GM18502 (cell line): ENCODE measurements around the gene CCDC24.
A peak's percentile ranks its signal among the peaks of the same experiment; 100 is the strongest.

Experiments
- ATAC-seq: cut with Tn5 transposase; IDR thresholded peaks from one replicate; pipeline ENCODE4 v1.9.1; 2021; ENCODE audit warnings: mild to moderate bottlenecking; ENCODE audit not compliant: unreplicated experiment, poor library complexity

The CCDC24 gene

DNA sequence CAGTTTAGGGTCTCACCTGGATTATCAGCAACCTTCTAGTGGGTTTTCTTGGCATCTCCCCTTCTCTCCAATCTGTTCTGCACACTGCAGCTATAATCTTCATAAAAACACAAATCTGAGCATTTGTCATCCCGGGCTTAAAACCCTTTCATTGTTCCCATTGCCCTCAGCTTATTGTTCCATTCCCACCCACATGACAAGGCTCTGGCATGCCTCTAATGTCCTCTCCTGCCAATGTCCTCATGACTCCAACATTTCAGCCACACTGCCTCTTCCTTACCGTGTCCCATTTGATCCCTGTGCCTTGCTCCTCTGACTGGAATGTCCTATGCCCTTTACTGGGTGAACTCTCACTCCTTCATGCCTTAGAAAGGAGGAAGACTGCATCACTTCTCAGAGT lies 29.1 kb upstream of the CCDC24 start:
- ATAC-seq, result no peak

DNA sequence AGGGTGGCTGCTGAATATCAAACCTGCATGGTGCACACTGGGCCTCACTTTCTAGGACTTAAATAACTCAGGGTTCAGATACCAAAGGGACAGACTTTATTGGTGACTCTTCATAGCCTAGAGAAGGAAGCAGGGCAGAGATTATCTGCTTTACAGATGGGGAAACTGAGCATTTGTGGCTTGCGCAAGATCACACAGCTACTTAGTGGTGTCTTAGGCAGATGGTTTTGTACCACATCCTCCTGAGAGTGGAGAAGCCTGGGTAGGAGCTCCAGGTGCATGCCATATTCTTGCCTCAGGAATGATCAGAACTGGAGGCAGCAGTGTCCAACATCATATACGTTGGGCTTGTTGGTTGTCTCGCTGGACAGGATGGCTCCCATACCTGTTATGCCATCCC lies 28.4 kb upstream of the CCDC24 start:
- ATAC-seq, result no peak

DNA sequence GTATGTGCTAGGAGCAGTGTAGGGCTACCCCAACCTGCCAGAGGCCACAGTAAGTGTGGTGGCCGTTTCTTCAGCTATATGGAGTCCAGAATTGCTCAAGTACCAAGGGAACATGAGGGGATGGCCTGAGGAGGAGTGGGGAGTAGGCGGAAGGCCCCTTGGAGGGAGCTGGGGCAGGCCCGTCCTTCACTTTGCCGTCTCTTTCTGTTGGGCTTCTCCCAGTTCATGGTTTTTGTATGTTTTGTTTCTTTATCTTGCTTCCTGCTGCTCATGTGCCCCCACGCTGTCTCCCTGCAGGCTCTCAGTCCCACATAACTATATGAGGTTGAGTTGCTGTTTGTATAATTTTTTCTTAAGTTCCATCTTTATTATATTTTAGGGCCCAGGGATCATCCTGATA lies 27.5 kb upstream of the CCDC24 start:
- no peak for ATAC-seq

DNA sequence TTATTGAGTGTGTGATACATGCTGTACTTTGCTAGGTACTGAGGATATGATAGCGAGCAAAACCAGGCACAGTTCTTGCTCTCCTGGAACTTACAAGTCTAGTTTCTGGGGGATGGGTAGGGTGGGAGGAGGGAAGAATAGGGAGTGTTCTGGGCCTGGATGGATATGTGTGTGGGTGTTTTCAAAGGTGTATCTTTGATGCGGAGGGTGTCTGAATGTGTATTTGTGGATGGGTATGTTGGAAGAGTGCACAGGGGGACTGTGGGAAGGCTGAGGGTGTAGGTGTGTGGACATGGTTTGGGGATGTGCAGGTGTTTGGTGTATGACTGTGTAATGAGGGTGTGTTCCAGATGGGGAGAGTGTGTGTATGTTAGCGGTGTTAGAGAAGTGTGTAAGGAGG lies 26.1 kb upstream of the CCDC24 start:
- ATAC-seq, result no peak

DNA sequence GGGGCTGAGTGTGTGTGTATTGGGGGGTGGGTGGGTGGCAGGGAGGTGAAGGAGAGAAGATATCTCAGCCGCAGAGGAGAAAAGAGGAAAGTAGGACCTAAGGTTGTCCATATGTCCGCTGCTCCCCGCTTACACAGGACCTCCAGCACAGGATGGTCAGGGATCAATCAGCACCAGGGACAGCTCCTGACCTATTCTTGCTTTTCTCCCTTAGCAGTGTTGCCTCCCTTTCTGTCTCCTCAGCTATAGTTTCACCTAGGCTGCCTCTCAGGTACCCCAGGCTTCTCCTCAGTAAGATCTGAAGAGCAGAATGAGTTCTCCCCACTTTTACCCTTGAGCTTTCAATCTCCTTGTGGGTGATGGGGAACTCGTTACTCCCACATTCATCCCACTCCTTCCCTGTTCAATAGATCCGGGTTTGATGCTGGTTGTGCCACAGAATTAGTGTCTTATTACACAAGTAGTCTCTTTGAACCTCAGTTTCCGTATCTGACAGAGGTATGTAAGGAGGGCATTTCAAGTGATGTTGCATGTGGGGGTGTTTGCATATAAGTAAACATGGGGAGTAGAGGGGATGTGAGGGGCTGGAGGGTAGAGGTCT lies 23.0 kb upstream of the CCDC24 start:
- ATAC-seq, result no peak

DNA sequence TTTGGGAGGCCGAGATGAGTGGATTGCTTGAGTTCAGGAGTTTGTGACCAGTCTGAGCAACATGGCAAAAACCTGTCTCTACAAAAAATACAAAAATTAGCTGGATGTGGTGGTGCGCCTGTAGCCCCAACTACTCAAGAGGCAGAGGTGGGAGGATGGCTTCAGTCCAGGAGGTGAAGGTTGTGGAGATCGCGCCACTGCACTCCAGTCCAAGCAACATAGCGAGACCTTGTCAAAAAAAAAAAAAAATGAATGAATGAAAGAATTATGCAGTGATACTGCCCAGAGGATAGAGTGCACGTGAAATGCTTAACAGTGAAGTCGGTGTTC lies 22.0 kb upstream of the CCDC24 start:
- no peak for ATAC-seq

DNA sequence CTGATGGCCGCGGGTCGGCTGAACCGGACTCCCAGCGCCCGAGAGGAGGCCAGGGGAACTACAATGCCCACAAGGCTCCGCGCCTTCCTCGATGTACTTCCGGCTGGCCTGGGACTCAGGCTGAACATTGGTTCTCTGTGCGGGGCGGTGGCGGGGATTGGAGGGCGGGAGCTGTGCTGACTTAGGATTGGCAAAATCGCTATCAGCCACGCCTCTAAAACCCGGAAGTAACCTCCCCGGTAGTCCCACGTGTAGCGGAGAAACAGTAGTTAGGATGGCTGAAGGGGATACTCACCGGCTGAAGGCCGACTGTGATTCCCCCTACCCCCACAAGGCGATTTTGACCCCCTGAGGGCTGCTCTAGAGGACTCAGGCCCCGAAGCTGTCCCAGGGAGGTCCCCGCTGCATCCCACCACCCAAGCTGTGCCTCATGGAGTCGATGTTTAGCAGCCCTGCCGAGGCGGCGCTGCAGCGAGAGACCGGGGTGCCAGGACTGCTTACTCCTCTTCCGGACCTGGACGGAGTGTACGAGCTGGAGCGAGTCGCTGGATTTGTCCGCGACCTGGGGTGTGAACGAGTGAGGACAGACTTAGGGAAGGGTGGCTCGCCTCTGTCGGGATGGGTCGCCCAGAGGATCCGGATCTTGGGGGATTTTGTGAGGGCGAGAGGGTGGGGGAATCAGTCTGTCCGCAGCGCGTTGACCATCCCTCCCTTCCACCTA lies 21.5 kb upstream of the CCDC24 start, which contains the start of gene DPH2:
Gene DPH2, plus strand, starts transcription at position 265 of the 721 bp plus-strand sequence. Its CDS starts 166 bp downstream, at position 431.
- peak; percentile 87 for ATAC-seq

DNA sequence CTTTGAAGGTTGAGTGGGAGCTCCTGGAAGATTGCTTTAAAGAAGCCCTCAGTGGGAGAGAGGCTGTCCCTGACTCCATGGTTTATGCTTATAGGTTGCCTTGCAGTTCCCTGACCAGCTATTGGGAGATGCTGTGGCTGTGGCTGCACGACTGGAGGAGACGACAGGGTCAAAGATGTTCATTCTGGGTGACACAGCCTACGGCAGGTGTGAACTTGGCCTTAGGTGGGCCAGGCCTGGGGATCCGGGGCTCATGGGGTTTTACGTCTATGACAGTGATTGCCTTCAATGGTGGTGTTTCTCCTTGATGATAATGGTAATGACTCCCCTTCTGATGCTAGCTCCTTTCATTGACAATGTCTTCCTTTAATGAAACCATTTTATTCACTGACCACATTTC lies 20.9 kb upstream of the CCDC24 start:
- no peak for ATAC-seq

DNA sequence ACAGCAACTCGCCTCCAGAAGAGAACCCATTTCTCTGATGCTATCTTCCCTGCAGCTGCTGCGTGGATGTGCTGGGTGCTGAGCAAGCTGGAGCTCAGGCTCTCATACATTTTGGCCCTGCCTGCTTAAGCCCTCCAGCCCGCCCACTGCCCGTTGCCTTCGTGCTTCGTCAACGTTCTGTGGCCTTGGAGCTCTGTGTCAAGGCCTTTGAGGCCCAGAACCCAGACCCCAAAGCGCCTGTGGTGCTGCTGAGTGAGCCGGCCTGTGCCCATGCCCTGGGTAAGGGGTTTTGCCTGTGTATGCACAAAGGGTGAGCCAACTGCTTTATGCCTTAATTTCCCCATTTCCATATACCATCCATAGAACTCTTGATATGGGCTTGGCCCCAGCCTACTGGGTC lies 20.5 kb upstream of the CCDC24 start:
- no peak for ATAC-seq

DNA sequence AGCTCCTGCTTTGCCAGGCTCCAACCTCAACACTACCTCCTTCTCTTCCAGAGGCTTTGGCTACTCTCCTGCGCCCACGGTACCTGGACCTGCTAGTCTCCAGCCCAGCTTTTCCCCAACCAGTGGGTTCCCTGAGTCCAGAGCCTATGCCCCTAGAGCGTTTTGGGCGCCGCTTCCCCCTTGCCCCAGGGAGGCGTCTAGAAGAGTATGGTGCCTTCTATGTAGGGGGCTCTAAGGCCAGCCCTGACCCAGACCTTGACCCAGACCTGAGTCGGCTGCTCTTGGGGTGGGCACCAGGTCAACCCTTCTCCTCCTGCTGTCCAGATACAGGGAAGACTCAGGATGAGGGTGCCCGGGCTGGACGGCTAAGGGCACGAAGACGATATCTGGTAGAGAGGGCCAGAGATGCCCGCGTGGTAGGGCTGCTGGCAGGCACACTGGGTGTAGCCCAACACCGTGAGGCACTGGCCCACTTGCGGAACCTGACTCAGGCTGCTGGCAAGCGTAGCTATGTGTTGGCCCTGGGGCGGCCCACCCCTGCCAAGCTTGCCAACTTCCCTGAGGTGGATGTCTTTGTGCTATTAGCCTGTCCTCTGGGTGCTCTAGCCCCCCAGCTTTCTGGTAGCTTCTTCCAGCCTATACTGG lies 19.9 kb upstream of the CCDC24 start:
- ATAC-seq, result no peak

DNA sequence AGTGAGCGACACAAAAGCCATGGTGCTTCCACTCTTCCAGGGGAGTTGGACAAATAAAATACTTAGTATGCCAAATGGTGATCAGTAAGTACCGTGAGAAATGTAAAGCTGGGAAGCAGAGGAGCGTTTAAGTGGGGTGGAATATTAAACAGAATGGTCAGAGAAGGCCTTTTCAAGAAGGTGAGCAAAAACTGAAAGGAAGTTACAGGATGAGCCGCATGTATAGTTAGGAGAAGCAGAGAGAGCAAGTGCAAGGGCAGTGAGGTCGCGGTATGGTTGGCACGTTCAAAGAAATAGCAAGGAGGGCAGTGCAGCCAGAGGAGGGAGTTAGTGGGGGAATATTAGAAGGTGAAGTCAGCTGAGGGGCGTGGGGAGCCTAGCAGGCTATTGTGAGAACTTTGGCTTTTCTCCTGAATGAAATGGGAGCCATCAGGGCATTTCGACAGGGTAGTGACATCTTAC lies 17.4 kb upstream of the CCDC24 start:
- no peak for ATAC-seq

DNA sequence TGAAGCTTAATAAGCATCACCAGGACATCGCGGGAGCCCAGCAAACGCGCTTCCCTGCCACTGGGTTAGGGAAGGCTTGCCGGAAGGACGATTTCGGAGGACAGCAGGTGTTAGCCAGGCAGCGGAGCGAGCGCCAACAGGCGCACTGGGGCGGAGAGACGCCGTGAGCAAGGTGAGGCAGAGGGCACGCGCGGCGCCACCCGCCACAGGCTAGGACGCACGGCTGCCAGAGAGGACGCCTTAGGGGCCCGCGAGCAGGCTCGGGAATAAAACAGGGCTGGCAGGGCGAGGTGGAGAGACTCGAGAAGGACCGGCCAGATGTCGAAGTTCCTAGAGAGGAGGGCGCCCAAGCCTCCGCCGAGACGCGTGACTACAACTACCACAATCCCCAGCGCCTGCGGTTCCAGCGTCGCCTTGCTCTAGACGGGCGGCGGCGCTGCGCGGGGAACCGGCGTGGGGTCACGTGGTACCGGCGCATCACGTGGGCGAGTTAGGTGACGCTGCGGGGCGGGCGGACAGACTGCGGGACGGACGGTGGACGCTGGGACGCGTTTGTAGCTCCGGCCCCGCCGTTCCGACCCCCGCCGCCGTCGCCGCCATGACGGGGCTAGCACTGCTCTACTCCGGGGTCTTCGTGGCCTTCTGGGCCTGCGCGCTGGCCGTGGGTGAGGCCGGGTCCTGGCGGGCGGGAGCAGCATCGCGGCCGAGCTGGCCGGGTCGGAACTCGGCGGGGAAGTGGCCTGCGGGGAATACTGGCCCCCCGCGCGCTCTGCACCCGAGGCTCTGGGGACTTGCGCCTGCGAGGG lies 16.8 kb upstream of the CCDC24 start, which contains the start of gene ATP6V0B:
Gene ATP6V0B, plus strand, starts transcription at position 518 of the 806 bp plus-strand sequence. Its CDS starts 81 bp downstream, at position 599.
- ATAC-seq, result peak; percentile 64

DNA sequence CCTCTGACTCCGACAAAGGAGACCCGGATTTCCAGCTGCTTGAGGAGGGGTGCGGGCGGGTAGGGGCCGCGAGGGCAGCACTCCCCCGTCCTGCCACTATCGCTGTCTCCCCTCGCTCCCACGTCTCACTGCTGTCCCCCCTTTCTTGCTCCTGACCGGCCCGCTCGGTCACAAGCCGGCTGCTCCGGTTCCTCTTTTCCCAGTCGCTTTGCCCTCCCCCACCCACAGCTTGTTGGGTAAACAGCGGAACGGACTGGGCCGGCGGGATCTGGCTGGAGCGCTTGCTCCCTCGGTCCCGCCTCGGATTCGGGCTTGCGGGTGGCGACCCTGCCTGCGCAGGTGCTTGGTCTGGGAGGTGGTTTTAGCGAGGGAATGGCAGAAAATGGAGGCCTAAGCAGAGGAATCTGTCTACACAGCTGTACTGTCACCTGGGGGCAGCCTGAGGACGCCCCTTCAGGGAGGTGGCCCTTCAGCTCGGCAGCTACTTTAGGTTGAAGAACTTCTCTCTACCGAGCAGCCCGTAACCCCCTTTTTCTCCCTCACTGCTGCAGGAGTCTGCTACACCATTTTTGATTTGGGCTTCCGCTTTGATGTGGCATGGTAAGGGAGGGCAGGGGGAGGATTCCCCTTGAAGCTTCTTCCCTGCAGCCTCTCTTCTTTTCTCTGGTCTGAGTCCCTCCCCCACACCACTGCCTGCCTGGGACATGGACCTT lies 16.0 kb upstream of the CCDC24 start:
- ATAC-seq, result peak; percentile 1

DNA sequence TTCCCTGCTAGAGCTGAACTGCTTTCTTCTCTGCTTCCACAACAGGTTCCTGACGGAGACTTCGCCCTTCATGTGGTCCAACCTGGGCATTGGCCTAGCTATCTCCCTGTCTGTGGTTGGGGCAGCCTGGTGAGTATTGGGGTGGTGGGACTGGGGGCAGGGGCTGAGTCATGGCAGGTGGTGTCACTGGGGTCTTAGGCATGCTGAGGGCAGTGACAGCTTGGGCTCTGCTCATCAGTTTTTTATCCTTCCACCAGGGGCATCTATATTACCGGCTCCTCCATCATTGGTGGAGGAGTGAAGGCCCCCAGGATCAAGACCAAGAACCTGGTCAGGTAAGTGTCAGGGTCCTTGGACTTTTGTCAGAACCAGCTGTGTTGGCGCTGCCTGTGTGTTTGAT lies 15.4 kb upstream of the CCDC24 start:
- ATAC-seq, result no peak

DNA sequence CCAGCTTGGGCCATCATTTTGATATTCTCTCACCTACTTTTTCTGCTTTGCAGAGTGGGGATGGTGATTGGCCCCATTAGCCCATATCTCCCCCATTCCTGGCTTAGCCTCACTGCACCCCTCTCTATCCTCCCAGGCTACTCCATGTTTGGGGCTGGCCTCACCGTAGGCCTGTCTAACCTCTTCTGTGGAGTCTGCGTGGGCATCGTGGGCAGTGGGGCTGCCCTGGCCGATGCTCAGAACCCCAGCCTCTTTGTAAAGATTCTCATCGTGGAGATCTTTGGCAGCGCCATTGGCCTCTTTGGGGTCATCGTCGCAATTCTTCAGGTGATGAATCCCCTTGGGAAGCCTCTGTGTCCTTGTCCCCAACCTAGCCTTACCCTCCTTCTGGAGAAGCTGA lies 14.5 kb upstream of the CCDC24 start:
- no peak for ATAC-seq

DNA sequence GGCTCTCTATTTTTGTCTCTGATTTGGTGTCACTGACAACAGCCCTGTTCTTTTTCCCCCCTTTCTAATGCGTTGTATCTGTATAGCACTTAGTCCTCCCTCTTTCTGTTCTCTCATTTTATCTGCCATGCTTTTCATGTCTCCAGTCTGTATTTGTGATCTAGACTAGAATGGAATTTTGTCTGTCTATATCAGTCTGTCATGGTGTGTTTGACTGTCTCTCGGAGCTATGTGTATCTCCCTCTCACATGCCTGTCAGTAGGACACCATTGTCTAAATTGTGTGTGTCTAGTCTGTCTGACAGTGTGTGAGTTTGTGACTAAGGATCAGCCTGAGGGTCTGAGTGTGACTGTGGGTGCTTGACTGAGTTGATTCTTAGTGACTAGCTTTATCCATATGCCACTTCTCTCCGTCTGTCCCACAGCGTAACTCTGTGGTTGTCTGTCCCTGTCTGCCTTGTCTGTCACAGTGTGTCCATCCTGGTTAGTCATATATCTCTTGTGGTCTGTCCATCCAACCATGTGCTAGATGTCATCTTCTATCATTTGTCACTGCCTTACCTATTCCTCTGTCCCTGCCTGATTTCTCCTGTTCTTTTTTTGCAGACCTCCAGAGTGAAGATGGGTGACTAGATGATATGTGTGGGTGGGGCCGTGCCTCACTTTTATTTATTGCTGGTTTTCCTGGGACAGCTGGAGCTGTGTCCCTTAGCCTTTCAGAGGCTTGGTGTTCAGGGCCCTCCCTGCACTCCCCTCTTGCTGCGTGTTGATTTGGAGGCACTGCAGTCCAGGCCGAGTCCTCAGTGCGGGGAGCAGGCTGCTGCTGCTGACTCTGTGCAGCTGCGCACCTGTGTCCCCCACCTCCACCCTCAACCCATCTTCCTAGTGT lies 13.8 kb upstream of the CCDC24 start:
- no peak for ATAC-seq

DNA sequence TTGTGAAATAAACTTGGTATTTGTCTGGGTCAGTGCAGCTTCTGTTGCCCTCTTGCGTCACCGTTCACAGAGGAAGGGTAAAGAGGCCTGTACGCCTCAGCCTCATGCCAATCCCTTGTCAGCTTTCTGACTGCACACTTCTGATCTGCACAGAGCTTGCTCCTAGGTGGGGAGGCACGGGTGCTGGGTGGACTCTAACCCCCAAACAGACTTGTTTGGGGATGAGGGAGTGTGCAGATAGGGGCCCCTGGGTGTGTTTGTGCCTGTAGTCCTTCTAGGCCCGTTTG lies 13.2 kb upstream of the CCDC24 start:
- no peak for ATAC-seq

DNA sequence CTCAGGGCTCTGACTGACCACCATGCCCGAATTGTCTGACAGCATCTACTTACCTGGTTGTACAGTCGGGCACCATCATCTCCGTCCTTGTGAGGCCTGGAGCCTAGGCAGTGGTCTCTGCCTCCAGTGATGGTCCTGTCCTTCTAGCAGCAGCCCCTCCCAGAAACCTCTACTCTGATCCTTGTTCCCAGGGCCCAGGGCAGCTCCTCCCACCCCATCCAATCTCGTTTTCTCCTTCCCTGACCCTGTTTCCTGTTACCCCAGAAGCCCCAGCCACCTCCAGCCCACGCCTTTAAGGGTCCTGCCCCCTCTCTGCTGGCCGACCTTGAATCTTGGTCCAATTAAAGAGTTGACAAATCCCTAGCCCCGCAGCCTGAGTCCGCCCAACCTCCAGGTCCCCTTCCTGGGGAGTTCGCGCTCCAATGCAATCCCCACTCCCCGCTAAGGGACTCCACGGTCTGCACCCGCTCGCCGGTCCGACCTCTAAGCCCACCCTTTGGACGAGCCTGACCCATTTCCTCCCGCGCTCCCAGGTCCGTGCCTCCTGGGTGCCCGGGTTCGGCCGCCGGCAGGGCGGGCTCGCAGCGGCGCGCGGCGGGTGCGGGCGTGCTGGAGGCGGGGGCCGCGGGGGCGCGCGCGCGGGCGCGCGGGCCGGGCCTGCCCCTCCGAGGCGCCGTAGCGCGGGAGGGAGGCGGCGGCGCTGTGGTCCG lies 12.7 kb upstream of the CCDC24 start, which contains the start of gene B4GALT2:
Gene B4GALT2, plus strand, starts transcription at position 660 of the 710 bp plus-strand sequence. CDS start 1,951 bp downstream, outside the sequence.
- ATAC-seq, result no peak

DNA sequence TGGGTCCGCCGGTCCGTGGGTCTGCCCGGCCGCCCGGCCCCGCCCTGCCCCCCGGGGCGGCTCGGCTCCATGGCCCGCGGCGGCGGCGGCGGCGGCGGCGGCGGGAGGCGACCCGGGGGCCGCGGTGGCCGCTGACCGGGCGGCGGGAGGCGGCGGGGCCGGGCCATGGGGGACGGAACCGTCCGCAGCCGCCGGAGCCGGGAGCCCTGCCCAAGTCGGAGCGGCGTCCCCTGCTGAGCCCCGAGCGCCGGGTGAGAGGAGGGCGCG lies 12.2 kb upstream of the CCDC24 start:
- no peak for ATAC-seq
